ENCODE results near the gene TPRG1L.

Gene TPRG1L

GRCh38 chr1:3599816-3600215 lies 25.0 kb upstream of the TPRG1L start:
- H3K4me3 Mint-ChIP-seq = no peak overlapping the region
- H3K27ac Mint-ChIP-seq = no peak overlapping the region
- no peaks in the 10 kb centered on the region for H3K36me3 Mint-ChIP-seq (ENCODE audit: low read depth)
- H3K27me3 Mint-ChIP-seq = no peaks in the 10 kb centered on the region
- no peaks in the 10 kb centered on the region for H3K9me3 Mint-ChIP-seq
- peaks cover 15% of the 10 kb centered on the region for H3K4me1 Mint-ChIP-seq (ENCODE audit: low read depth)

DNA sequence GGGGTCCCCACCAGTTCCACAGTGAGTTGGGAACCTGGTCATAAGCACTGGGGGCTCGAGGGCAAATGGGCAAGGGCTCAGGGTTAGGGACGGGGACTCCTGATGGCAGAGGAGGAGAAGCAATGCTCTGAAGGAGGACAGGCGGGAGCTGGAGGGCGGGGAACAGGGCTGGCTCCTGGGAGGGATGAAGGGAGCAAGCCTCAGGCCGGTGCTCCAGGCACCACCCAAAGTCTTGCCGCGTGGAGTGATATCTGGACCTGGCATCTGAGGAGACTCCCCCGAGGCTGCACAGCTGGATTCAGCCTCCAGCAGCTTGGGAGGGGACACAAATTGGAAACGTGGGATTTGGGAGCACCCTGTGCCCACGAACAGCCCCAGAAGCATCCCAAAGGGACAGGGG lies 24.5 kb upstream of the TPRG1L start:
- Mint-ChIP-seq H3K4me1 (ENCODE audit: low read depth) (peaks cover 15% of the 10 kb centered on the region), H3K27ac (no peak overlapping the region), H3K9me3 (no peaks in the 10 kb centered on the region), H3K4me3 (no peak overlapping the region), H3K27me3 (no peaks in the 10 kb centered on the region), H3K36me3 (ENCODE audit: low read depth) (no peaks in the 10 kb centered on the region)

DNA sequence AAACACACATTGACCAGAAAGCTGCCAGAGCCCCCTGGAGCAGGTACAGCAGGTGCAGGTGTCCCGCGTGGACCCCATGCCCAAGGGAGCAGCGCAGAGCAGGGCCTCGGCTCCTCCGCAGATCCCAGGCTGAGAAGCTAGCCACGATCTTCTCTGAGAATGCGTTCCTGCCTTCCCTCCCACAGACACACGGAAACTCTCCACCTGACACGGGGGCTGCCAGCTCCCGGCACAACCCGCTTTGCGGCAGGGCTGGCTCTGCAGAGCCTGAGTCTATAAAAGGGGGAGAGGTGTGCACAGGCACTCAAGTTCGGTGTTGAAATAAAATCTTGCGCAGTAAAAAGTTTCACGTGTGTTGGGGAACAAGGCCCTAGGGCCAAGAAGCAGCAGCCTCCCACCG lies 23.1 kb upstream of the TPRG1L start:
- Mint-ChIP-seq H3K9me3 (no peaks in the 10 kb centered on the region), H3K36me3 (ENCODE audit: low read depth) (no peaks in the 10 kb centered on the region), H3K4me1 (ENCODE audit: low read depth) (peaks cover 15% of the 10 kb centered on the region), H3K4me3 (no peak overlapping the region), H3K27me3 (no peaks in the 10 kb centered on the region), H3K27ac (no peak overlapping the region)

DNA sequence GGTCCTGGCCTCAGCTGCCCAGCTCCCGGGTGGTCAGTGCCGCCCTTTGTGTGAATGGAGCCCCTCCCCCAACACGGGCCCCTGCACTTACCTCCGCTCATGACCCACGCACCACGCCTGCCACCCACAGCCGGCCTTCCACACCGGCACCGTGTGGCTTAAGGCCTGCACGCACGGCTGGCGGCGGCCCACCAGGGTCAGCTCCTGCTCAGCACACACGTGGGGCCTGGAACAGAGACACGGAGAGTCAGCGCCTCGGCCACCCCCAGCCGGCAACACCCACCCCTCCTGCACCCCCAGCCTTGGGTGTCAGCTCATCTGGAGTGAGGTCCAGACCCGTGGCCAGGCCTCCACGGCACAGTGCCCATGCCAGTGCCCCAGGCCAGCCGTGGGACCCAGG lies 22.4 kb upstream of the TPRG1L start:
- Mint-ChIP-seq H3K27me3 (no peaks in the 10 kb centered on the region), H3K36me3 (ENCODE audit: low read depth) (no peaks in the 10 kb centered on the region), H3K4me1 (ENCODE audit: low read depth) (peaks cover 11% of the 10 kb centered on the region), H3K27ac (no peak overlapping the region), H3K4me3 (no peak overlapping the region), H3K9me3 (no peaks in the 10 kb centered on the region)

DNA sequence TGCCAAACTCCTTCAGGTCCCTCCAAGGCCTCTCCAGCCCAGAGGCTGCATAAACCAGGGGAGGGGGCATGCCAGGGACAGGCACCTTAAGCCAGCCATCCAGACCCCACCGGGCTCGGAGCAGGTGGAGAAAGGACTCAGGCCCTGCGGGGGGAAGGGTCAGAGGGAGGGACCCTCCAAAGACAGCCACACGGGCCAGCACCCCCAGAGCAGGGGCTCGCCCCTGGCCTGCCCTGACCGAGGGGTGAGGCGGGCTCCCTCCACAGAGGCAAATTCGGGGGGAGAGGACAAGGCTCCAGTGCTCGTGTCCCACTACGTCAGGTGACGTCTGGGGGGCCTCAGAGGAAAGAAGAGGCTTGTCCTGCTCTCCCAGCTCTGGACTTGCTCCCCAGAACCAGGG lies 21.7 kb upstream of the TPRG1L start:
- Mint-ChIP-seq H3K27ac (no peak overlapping the region), H3K4me3 (no peak overlapping the region), H3K4me1 (ENCODE audit: low read depth) (peaks cover 3% of the 10 kb centered on the region), H3K36me3 (ENCODE audit: low read depth) (no peaks in the 10 kb centered on the region), H3K9me3 (no peaks in the 10 kb centered on the region), H3K27me3 (no peaks in the 10 kb centered on the region)

GRCh38 chr1:3603571-3604467 lies 21.0 kb upstream of the TPRG1L start:
- no peak overlapping the region for H3K27ac Mint-ChIP-seq
- no peaks in the 10 kb centered on the region for H3K4me1 Mint-ChIP-seq (ENCODE audit: low read depth)
- no peaks in the 10 kb centered on the region for H3K27me3 Mint-ChIP-seq
- no peaks in the 10 kb centered on the region for H3K9me3 Mint-ChIP-seq
- no peaks in the 10 kb centered on the region for H3K36me3 Mint-ChIP-seq (ENCODE audit: low read depth)
- no peak overlapping the region for H3K4me3 Mint-ChIP-seq

DNA sequence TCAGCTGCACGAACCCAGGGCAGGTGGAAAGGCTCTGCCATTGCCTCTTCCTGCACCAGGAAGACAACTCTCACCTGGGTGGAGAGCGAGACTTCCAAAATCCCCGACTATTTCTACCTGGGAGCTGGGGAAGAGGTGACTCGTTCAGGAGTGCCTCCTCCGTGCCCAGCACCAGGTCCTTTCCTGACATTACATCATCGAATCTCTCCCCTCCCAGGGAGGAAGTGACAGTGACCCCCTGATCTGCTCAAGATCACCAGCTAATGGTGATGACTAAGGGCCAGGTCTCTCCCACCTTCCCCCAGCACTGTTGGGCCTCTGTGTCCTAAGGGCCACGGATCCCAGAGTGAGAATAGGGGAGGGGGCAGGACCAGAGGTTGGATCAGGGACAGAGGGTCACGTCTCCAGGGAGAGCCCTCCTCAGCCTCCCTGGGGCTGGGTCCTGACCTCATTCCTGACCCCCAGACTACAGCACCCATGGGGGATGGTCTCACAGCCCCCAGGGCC lies 20.3 kb upstream of the TPRG1L start:
- H3K27ac Mint-ChIP-seq = no peak overlapping the region
- H3K27me3 Mint-ChIP-seq = peaks cover 3% of the 10 kb centered on the region
- H3K9me3 Mint-ChIP-seq = no peaks in the 10 kb centered on the region
- no peaks in the 10 kb centered on the region for H3K4me1 Mint-ChIP-seq (ENCODE audit: low read depth)
- no peak overlapping the region for H3K4me3 Mint-ChIP-seq
- no peaks in the 10 kb centered on the region for H3K36me3 Mint-ChIP-seq (ENCODE audit: low read depth)

GRCh38 chr1:3604997-3605823 lies 19.6 kb upstream of the TPRG1L start:
- no peaks in the 10 kb centered on the region for H3K4me1 Mint-ChIP-seq (ENCODE audit: low read depth)
- no peaks in the 10 kb centered on the region for H3K36me3 Mint-ChIP-seq (ENCODE audit: low read depth)
- no peaks in the 10 kb centered on the region for H3K9me3 Mint-ChIP-seq
- H3K27me3 Mint-ChIP-seq = peaks cover 4% of the 10 kb centered on the region
- H3K4me3 Mint-ChIP-seq = no peak overlapping the region
- no peak overlapping the region for H3K27ac Mint-ChIP-seq

- H3K4me1 Mint-ChIP-seq (ENCODE audit: low read depth) = peaks cover 8% of the 10 kb centered on the region
- H3K27me3 Mint-ChIP-seq = peaks cover 9% of the 10 kb centered on the region
- no peaks in the 10 kb centered on the region for H3K36me3 Mint-ChIP-seq (ENCODE audit: low read depth)
- H3K27ac Mint-ChIP-seq = no peak overlapping the region
- H3K4me3 Mint-ChIP-seq = no peak overlapping the region
- no peaks in the 10 kb centered on the region for H3K9me3 Mint-ChIP-seq
Measured at GRCh38 chr1:3606779-3607702, 17.8 kb upstream of the TPRG1L start.

GRCh38 chr1:3607703-3608065 lies 17.1 kb upstream of the TPRG1L start:
- Mint-ChIP-seq H3K27ac (no peak overlapping the region), H3K36me3 (ENCODE audit: low read depth) (no peaks in the 10 kb centered on the region), H3K4me3 (no peak overlapping the region), H3K27me3 (peaks cover 9% of the 10 kb centered on the region), H3K9me3 (no peaks in the 10 kb centered on the region), H3K4me1 (ENCODE audit: low read depth) (peaks cover 8% of the 10 kb centered on the region)

DNA sequence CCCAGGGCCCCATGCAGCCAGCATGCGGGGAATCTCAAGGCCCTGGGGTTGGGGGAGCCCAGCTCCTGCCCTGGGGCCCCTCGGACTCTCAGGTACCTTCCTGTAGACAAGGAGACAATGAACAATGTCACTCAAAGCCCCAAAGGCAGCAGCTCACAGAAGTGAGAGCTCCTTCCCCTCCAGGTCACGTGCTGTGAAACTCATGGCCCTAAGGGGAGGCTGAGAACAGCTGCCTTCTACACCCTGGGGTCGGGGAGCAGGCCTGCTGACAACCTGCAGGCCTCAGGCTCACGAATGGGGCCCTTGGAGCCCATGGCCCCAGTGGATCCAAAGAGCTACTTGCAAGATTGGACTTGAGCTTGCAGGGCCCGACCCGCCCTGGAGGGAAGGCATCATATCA lies 16.7 kb upstream of the TPRG1L start:
- Mint-ChIP-seq H3K4me3 (no peak overlapping the region), H3K4me1 (ENCODE audit: low read depth) (peaks cover 8% of the 10 kb centered on the region), H3K27me3 (peaks cover 9% of the 10 kb centered on the region), H3K36me3 (ENCODE audit: low read depth) (no peaks in the 10 kb centered on the region), H3K9me3 (no peaks in the 10 kb centered on the region), H3K27ac (no peak overlapping the region)

DNA sequence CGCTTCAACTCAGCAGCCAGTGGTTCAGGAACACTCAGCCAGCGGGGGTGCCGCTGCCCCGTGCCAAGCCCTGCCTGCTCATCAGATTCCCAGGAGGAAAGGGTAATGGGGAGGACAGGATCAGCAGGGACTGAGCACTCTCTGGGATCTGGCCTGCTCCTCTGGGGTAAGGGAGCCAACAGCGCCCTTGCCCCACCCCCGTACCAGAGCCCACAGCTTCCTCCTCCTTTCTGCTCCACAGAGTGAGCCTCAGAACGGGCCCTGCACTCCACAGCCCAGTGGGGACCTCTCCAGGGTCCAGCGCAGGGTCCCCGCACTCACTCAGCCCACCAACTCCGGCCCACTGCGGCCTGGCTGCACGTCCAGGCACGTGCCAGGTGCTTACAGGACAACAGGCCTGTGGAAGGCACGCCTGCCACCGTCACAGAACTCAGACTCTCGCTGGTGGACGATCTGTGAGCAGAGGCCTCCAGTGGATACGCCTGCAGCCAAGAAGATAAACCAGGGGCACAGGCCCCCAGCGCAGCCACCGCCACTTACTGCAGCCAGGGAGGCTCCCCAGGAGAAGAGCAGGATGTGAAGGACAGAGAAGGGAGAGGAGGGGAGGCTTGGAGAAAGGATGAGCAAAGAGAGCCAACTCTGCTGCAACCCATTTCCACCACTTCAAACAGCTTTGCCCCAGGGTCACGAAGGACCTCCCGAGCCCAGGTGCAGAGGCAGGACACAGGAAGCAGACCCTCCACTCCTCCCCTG lies 15.6 kb upstream of the TPRG1L start:
- H3K27me3 Mint-ChIP-seq = peaks cover 9% of the 10 kb centered on the region
- H3K9me3 Mint-ChIP-seq = no peaks in the 10 kb centered on the region
- no peak overlapping the region for H3K27ac Mint-ChIP-seq
- no peak overlapping the region for H3K4me3 Mint-ChIP-seq
- peaks cover 8% of the 10 kb centered on the region for H3K4me1 Mint-ChIP-seq (ENCODE audit: low read depth)
- H3K36me3 Mint-ChIP-seq (ENCODE audit: low read depth) = no peaks in the 10 kb centered on the region

GRCh38 chr1:3609769-3610526 lies 14.9 kb upstream of the TPRG1L start:
- Mint-ChIP-seq H3K9me3 (no peaks in the 10 kb centered on the region), H3K27ac (no peak overlapping the region), H3K36me3 (ENCODE audit: low read depth) (no peaks in the 10 kb centered on the region), H3K4me3 (no peak overlapping the region), H3K4me1 (ENCODE audit: low read depth) (peaks cover 8% of the 10 kb centered on the region), H3K27me3 (peaks cover 9% of the 10 kb centered on the region)

All from stimulated activated naive CD8-positive, alpha-beta T cell treated with anti-CD3 and anti-CD28 coated beads, Interleukin-15, Interleukin-2, amounts not matched to agents 100 ng/mL and 50 ng/mL, for 24 hours (primary cell).